ENCODE measurements around the gene ZNF385D. TPM values are rescaled to one million over a fixed set of nuclear protein-coding genes. Genes with fewer than 3 reads are reported as not detected.
A peak's percentile ranks its signal among the peaks of the same experiment; 100 is the strongest.

ZNF385D gene
- total RNA-seq, 1 donor from 2014 or later = 32.0 TPM

- Histone ChIP-seq H3K4me3 (peak overlapping the region; percentile 41 to 75), H3K4me1 (peaks cover 0 to 10% of the 10 kb centered on the region in 2 donors), H3K27me3 (no peaks in the 10 kb centered on the region), H3K36me3 (no peaks in the 10 kb centered on the region), H3K9me3 (no peaks in the 10 kb centered on the region), H3K27ac (peak overlapping the region; percentile 78 to 85)
- no peak for DNase-seq (ENCODE audit: low spot score in 2 of 2)
- intact Hi-C loops (cut with DNase I) = loop anchor here (2.0 to 10.0 kb wide), 5 partner anchors 26 to 300 kb away; no protein-coding TSS in a partner anchor
- no peak for TF ChIP-seq CTCF (IDR thresholded peaks at IDR 0.05)
Observed at GRCh38 chr3:21744793-21745192, 6.2 kb downstream of the ZNF385D start.

DNA sequence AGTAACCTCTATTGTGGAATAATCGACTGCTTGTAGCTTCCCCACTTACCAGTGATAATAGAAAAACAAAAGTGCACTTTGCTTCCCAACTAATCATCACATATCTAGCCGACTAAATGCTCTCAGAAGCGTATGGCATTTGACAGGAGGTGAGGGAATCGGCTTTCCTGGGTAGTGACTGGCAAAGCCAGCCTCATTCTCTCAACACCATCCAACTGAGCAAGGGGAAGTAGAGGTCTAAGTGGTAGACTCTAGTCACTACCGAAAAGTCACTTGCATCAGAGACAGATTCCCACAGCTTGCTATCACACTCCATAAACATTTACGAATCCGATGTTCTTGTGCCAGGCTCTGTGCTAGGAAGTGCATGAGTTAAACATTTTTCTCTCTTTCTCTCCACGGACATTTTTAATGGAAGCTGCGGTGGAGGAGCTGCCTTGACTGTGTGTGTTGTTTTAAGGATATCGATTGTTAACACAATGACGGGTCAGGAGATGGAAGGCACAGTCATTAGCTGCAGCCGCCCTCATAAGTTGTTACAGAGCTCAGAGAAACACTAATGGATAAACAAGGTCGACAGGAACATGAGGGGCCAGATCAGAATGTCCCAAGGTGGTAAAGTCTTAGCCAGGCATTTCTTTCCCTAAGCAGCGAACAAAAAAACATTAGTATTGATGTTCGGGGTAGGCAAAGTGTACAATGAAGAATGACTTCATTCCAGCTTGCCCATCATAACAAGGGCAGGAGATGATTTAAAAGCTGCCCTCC lies 11.9 kb downstream of the ZNF385D start:
- intact Hi-C loops (cut with DNase I) = no loop called here
- Histone ChIP-seq H3K27me3 (no peaks in the 10 kb centered on the region), H3K9me3 (no peaks in the 10 kb centered on the region), H3K36me3 (no peaks in the 10 kb centered on the region), H3K4me1 (peaks cover 0 to 8% of the 10 kb centered on the region in 2 donors), H3K4me3 (no peak overlapping the region), H3K27ac (no peak overlapping the region)
- DNase-seq (ENCODE audit: low spot score in 2 of 2) = no peak
- TF ChIP-seq CTCF (IDR thresholded peaks at IDR 0.05) = no peak

- no peak for DNase-seq (ENCODE audit: low spot score in 2 of 2)
- H3K4me3 ChIP-seq = no peak overlapping the region
- no peaks in the 10 kb centered on the region for H3K36me3 ChIP-seq
- H3K27me3 ChIP-seq = no peaks in the 10 kb centered on the region
- H3K4me1 ChIP-seq = peaks cover 0 to 8% of the 10 kb centered on the region in 2 donors
- intact Hi-C loops (cut with DNase I) = no loop called here
- TF ChIP-seq CTCF (IDR thresholded peaks at IDR 0.05) = no peak
- no peaks in the 10 kb centered on the region for H3K9me3 ChIP-seq
- H3K27ac ChIP-seq = no peak overlapping the region
Observed at GRCh38 chr3:21738283-21738682, 12.7 kb downstream of the ZNF385D start.

DNA sequence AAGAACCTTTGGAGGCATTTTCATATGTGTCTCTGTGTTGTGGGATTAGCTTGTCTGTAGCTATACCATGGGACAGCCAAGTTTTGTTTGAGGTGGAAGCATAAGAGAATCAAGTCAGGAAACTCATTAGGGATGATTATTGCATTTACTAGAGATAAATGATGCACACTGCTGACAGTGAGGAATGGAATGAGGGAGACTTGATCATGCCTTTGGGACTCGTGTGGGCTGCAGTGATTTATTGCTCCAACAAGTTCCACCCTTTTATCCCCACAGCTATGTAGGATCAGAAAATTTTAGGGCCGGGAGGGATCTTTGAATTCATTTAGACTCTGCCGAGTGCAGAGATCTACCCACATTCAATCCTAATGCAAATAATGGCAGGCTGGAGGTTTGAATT lies 16.3 kb downstream of the ZNF385D start:
- no peaks in the 10 kb centered on the region for H3K27me3 ChIP-seq
- H3K9me3 ChIP-seq = no peaks in the 10 kb centered on the region
- no peak for DNase-seq (ENCODE audit: low spot score in 2 of 2)
- no peak overlapping the region for H3K27ac ChIP-seq
- H3K4me1 ChIP-seq = peaks cover 0 to 4% of the 10 kb centered on the region in 2 donors
- TF ChIP-seq CTCF (IDR thresholded peaks at IDR 0.05) = no peak
- H3K4me3 ChIP-seq = no peak overlapping the region
- H3K36me3 ChIP-seq = no peaks in the 10 kb centered on the region
- intact Hi-C loops (cut with DNase I) = no loop called here

- intact Hi-C loops (cut with DNase I) = no loop called here
- no peak for TF ChIP-seq CTCF (IDR thresholded peaks at IDR 0.05)
- H3K9me3 ChIP-seq = peaks cover 0 to 8% of the 10 kb centered on the region in 2 donors
- DNase-seq (ENCODE audit: low spot score in 2 of 2) = no peak
- no peaks in the 10 kb centered on the region for H3K36me3 ChIP-seq
- H3K4me1 ChIP-seq = peaks cover 0 to 3% of the 10 kb centered on the region in 2 donors
- no peaks in the 10 kb centered on the region for H3K27me3 ChIP-seq
- no peak overlapping the region for H3K4me3 ChIP-seq
- peak overlapping the region in 1 of 2 donors; percentile 48 for H3K27ac ChIP-seq
Observed at GRCh38 chr3:21729888-21730459, 21.0 kb downstream of the ZNF385D start.
